EL (cell line): ENCODE data around the gene CPA1.

Experiments used
- DNase-seq: peaks from one replicate; pipeline ENCODE4 v3.0.0-alpha.2; 2016

Gene CPA1

DNA sequence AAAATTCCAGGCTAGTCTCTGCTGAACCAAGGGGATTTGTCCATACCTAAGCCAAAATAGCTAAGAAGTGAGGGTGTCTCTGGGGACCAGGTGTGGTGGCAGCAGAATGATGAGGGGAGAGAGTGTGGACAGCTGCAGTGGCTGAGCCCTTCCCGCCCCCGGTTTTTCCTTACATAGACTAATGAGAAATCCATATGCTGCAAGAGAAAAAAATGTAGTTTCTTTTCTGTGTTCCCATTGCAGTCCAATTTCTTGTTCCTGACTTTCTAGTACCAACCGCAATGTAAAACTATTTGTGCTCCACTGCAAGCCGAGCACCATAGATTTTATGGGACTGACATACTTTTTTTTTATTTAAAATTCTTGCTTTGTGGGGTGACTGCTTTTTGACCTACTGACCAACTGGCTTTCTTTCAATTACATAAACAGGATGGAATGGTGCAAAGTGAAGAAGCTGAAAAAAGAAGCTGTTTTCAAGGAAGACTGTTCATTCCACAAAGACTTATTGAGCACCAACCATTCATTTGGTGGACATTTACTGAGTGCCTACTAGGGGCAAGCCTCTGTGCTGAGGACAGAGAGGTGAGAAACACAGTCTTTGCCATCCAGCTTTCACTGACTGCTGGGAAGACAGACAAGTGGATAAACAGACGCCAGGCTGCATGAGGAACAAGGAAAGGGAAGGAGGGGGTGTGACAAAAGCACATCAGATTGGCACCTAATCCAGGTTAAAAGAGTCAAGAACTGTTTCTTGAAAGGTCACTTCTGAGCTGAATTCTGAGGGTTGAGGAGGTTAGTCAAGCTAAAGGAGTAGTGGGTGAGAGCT is 50.8 kb downstream of the CPA1 start:
- peak; percentile 78 for DNase-seq

DNA sequence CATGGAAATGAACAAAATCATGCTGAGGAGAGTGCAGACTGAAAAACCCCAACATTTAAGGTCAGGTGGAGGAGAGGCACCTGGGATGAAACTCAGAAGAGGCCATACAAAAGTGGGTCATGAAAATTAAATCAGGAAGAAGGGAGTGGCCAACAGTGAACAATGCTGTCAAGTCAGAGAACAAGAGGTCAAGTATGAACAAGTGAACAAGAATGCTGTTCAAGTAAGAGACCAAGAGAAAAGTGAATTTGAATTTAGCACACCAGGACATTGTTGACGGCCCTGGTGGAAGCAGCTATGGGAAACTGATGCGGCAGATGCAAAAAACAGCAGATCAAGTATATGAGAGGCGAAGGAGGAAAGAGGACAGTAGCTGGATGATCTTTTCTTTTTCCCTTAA is 52.6 kb downstream of the CPA1 start:
- DNase-seq, result peak; percentile 32

DNA sequence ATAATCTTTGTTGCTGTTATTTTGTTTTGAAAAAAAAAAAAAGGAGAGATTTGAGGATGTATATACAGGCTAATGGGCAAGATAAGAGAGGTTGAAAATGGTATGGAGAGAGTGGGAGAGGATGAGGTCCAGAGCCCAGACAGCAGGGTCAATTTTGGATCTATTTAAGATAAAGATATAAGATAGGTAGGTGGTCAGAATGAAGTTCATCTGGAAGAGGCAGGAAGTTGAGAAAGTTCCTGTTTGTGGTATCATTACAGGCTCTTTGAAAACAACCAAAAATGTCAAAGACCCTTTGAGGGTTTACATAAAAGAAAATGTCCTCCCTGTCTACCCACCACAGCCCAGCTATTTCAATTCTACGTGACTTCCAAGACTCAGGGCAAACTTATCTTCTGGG is 53.0 kb downstream of the CPA1 start:
- DNase-seq, result no peak

DNA sequence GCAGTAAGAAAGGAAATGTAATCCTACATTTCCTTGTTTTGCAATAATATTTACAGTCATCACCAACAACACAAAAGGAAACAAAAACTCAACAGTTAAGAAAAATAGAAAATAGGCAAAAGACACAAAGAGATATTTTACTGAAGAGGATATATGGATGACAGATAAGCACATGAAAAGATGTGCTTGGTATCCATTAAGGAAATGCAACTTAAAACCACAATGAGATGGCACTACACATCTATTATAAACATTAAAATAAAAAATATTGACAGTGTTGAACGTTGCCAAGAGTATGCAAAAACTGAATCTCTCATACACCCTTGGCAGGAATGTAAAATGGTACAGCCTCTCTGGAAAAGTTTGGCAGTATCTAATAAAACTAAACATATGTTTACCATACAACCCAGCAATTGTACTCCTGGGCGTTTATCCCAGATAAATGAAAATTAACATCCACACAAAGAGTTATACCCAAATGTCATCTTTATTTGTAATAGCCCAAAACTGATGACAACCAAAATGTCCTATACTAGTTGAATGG is 55.1 kb downstream of the CPA1 start:
- no peak for DNase-seq

DNA sequence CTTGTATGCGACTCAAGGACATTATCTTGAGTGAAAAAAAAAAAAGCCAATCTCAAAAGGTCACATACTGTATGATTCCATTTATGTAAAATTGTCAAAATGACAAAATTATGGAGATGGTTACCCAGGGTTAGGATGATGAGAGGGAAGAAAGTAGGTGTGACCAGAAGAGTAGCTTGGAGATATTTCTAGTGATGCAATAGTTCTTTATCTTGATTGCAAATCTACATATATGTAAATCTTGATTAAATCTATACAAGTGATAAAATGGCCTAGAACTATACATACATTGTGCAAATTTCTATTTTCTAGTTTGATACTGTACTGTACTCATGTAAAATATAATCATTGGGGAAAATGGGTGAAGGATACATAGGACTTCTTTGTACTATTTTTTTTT is 56.0 kb downstream of the CPA1 start:
- DNase-seq, result no peak
